H1 (cell line): ENCODE data around the gene CD48. TPM values are rescaled to one million over a fixed set of nuclear protein-coding genes. Genes with fewer than 3 reads are reported as not detected.

Experiments used
- CTCF ChIA-PET: fragments of 300-600 bp; sonication (Branson Sonifier 250); formaldehyde crosslinking; loops from one replicate; lab custom pipeline; 2021; ENCODE audit not compliant: partially characterized antibody; lab: Charles Lee
- POLR2A ChIA-PET: fragments of 300-600 bp; sonication (Branson Sonifier 250); formaldehyde crosslinking; loops from one replicate; lab custom pipeline; 2021; ENCODE audit warnings: inconsistent platforms; ENCODE audit not compliant: partially characterized antibody; lab: Charles Lee
- DNase-seq, 2 experiments: peaks; one replicate each; pipeline versions ENCODE4 v3.0.0 to v3.0.0-alpha.2; 2010 to 2022; ENCODE audit warnings: low spot score in 2 of 2, low read depth in 1 of 2, mixed read lengths in 1 of 2
- FAIRE-seq: peaks from 2 replicates; lab custom pipeline; 2011; peaks lifted over from hg19 to GRCh38; lab: Jason Lieb, UNC
- H2AFZ ChIP-seq: 2 replicates; pipeline ENCODE4 v1.8.1; 2012; ENCODE audit warnings: low read length, inconsistent platforms
- H2AK5ac ChIP-seq: 2 replicates; pipeline ENCODE4 v1.6.1; 2013; ENCODE audit warnings: low read depth, low read length
- H2BK120ac ChIP-seq: replicated peaks from 2 replicates; pipeline ENCODE3; 2013; ENCODE audit warnings: low read depth, low read length, inconsistent platforms
- H2BK12ac ChIP-seq: 2 replicates; pipeline ENCODE4 v1.6.1; 2013; ENCODE audit warnings: low read depth, low read length
- H2BK15ac ChIP-seq: 2 replicates; pipeline ENCODE4 v1.6.1; 2013; ENCODE audit warnings: low read length
- H2BK20ac ChIP-seq: 2 replicates; pipeline ENCODE4 v1.6.1; 2013; ENCODE audit warnings: low read length
- H2BK5ac ChIP-seq: 2 replicates; pipeline ENCODE4 v1.6.1; 2013; ENCODE audit warnings: low read depth, low read length
- H3K14ac ChIP-seq: 2 replicates; pipeline ENCODE4 v1.6.1; 2013; ENCODE audit warnings: inconsistent platforms; ENCODE audit not compliant: insufficient read length
- H3K18ac ChIP-seq: 2 replicates; pipeline ENCODE4 v1.6.1; 2013; ENCODE audit warnings: low read length; ENCODE audit errors: extremely low read depth
- H3K23ac ChIP-seq: 2 replicates; pipeline ENCODE4 v1.6.1; 2013; ENCODE audit warnings: inconsistent platforms; ENCODE audit not compliant: insufficient read length
- H3K23me2 ChIP-seq: 2 replicates; pipeline ENCODE4 v1.6.1; 2013; ENCODE audit warnings: low read depth, low read length
- H3K27ac ChIP-seq: 2 replicates; pipeline ENCODE4 v1.6.1; 2011; ENCODE audit warnings: low read depth, low read length, inconsistent platforms
- H3K27me3 ChIP-seq, 4 experiments: replicated peaks in 1 of 4; 1 replicate in 1 of 4; 2 replicates in 3 of 4; pipeline versions ENCODE4 v1.6.1 to v1.8.1; 2011 to 2013; ENCODE audit warnings: low read length in 3 of 4, mild to moderate bottlenecking in 3 of 4, inconsistent platforms in 2 of 4, mixed read lengths in 2 of 4, moderate library complexity in 1 of 4; ENCODE audit not compliant: control insufficient read depth in 3 of 4, insufficient read depth in 3 of 4; ENCODE audit errors: extremely low read depth in 1 of 4
- H3K36me3 ChIP-seq, 4 experiments: 2 replicates each; pipeline versions ENCODE4 v1.6.1 to v1.8.1; 2011 to 2013; ENCODE audit warnings: mild to moderate bottlenecking in 4 of 4, low read length in 3 of 4, moderate library complexity in 2 of 4, control low read depth in 1 of 4, inconsistent platforms in 1 of 4; ENCODE audit not compliant: insufficient read depth in 4 of 4, control insufficient read depth in 2 of 4
- H3K4ac ChIP-seq: replicated peaks from 2 replicates; pipeline ENCODE3; 2013; ENCODE audit warnings: low read length, low read depth, mixed read lengths, inconsistent platforms; ENCODE audit not compliant: insufficient read length
- H3K4me1 ChIP-seq, 4 experiments: replicated peaks in 1 of 4; 1 replicate in 1 of 4; 2 replicates in 3 of 4; pipeline versions ENCODE4 v1.6.1 to v1.8.1; 2011 to 2013; ENCODE audit warnings: low read length in 3 of 4, inconsistent platforms in 2 of 4, mixed read lengths in 1 of 4; ENCODE audit not compliant: insufficient read depth in 4 of 4, control insufficient read depth in 3 of 4
- H3K4me2 ChIP-seq, 2 experiments: 2 replicates each; pipeline versions ENCODE4 v1.6.1 to v1.8.1; 2011 to 2013; ENCODE audit warnings: low read depth in 2 of 2, low read length in 2 of 2, control low read depth in 1 of 2, inconsistent platforms in 1 of 2, mild to moderate bottlenecking in 1 of 2; ENCODE audit not compliant: insufficient read depth in 1 of 2
- H3K4me3 ChIP-seq, 4 experiments: fragments of 200-600, 300-600 bp in 1 of 4; sonication (generic), shearing (Covaris generic), sonication (Bioruptor Twin) in 1 of 4; 2 replicates each; pipeline versions ENCODE4 v1.5.1 to v1.8.1; 2011 to 2016; ENCODE audit warnings: low read length in 4 of 4, low read depth in 3 of 4, control low read depth in 2 of 4, inconsistent platforms in 2 of 4, mild to moderate bottlenecking in 2 of 4, mixed read lengths in 1 of 4, moderate library complexity in 1 of 4; ENCODE audit not compliant: insufficient read depth in 2 of 4; ENCODE audit errors: extremely low read depth in 1 of 4
- H3K56ac ChIP-seq: replicated peaks from 2 replicates; pipeline ENCODE3; 2013; ENCODE audit warnings: low read depth, mild to moderate bottlenecking, mixed read lengths, low read length, inconsistent platforms; ENCODE audit not compliant: insufficient read length
- H3K79me1 ChIP-seq: 2 replicates; pipeline ENCODE4 v1.6.1; 2013; ENCODE audit warnings: low read depth, low read length, control low read depth
- H3K79me2 ChIP-seq, 2 experiments: 2 replicates each; pipeline versions ENCODE4 v1.6.1 to v1.8.1; 2012 to 2013; ENCODE audit warnings: low read length in 2 of 2, mild to moderate bottlenecking in 2 of 2, inconsistent platforms in 1 of 2; ENCODE audit not compliant: insufficient read depth in 2 of 2, control insufficient read depth in 1 of 2
- H3K9ac ChIP-seq, 4 experiments: replicated peaks in 1 of 4; 1 replicate in 1 of 4; 2 replicates in 3 of 4; pipeline versions ENCODE4 v1.6.1 to v1.8.1; 2011 to 2013; ENCODE audit warnings: low read depth in 3 of 4, low read length in 3 of 4, control low read depth in 2 of 4, mild to moderate bottlenecking in 2 of 4, moderate library complexity in 2 of 4, inconsistent platforms in 1 of 4; ENCODE audit errors: extremely low read depth in 1 of 4
- H3K9me3 ChIP-seq, 2 experiments: 2 replicates each; pipeline versions ENCODE4 v1.6.1 to v1.8.1; 2012 to 2013; ENCODE audit warnings: mild to moderate bottlenecking in 2 of 2, moderate library complexity in 2 of 2, control low read depth in 1 of 2, inconsistent platforms in 1 of 2, low read depth in 1 of 2, low read length in 1 of 2, mixed read lengths in 1 of 2; ENCODE audit not compliant: insufficient read depth in 2 of 2
- H4K20me1 ChIP-seq, 2 experiments: replicated peaks in 1 of 2; 2 replicates each; pipeline versions ENCODE3 to v1.8.1; 2011 to 2013; ENCODE audit warnings: inconsistent platforms in 2 of 2, low read length in 2 of 2, mild to moderate bottlenecking in 1 of 2; ENCODE audit not compliant: insufficient read depth in 2 of 2, control insufficient read depth in 1 of 2
- H4K5ac ChIP-seq: 2 replicates; pipeline ENCODE4 v1.6.1; 2013; ENCODE audit warnings: low read length, low read depth, mixed read lengths, inconsistent platforms; ENCODE audit not compliant: insufficient read length
- H4K8ac ChIP-seq: 2 replicates; pipeline ENCODE4 v1.8.0; 2013; ENCODE audit warnings: mild to moderate bottlenecking, moderate library complexity, low read length, inconsistent platforms; ENCODE audit not compliant: insufficient read depth; ENCODE audit errors: extremely low read depth
- H4K91ac ChIP-seq: replicated peaks from 2 replicates; pipeline ENCODE3; 2013; ENCODE audit warnings: low read length, mixed read lengths, inconsistent platforms; ENCODE audit not compliant: insufficient read length
- ATF3 ChIP-seq: IDR thresholded peaks from 2 replicates; pipeline ENCODE4 v1.6.1; 2011; ENCODE audit warnings: low read depth, mild to moderate bottlenecking, low read length; ENCODE audit not compliant: insufficient read depth
- CTCF ChIP-seq, 3 experiments: IDR thresholded peaks; 1 replicate in 2 of 3; 2 replicates in 1 of 3; pipeline versions ENCODE4 v1.5.1 to v1.6.1; 2011; ENCODE audit warnings: low read length in 3 of 3, mild to moderate bottlenecking in 3 of 3, inconsistent platforms in 2 of 3, low read depth in 1 of 3, moderate library complexity in 1 of 3; ENCODE audit not compliant: insufficient read depth in 1 of 3; ENCODE audit errors: control extremely low read depth in 1 of 3
- HDAC2 ChIP-seq, 2 experiments: fragments of 300-600 bp in 1 of 2; sonication (generic) in 1 of 2; IDR thresholded peaks; 2 replicates each; pipeline ENCODE4 v1.6.1; 2011 to 2012; ENCODE audit warnings: low read depth in 2 of 2, low read length in 2 of 2, mild to moderate bottlenecking in 2 of 2, moderate library complexity in 2 of 2, borderline replicate concordance in 1 of 2, inconsistent platforms in 1 of 2
- KDM4A ChIP-seq: IDR thresholded peaks from one replicate; pipeline ENCODE4 v1.7.1; 2012; ENCODE audit warnings: low read depth, mild to moderate bottlenecking, moderate library complexity, low read length, inconsistent platforms; ENCODE audit not compliant: severe bottlenecking
- MAX ChIP-seq: IDR thresholded peaks from 2 replicates; pipeline ENCODE4 v1.6.1; 2012; ENCODE audit warnings: inconsistent platforms
- RFX5 ChIP-seq: IDR thresholded peaks from 2 replicates; pipeline ENCODE4 v1.6.1; 2011; ENCODE audit warnings: low read depth, low read length, improper control_type of control experiment, borderline replicate concordance
- SIRT6 ChIP-seq: IDR thresholded peaks from one replicate; pipeline ENCODE4 v1.7.1; 2012; ENCODE audit warnings: low read length, inconsistent platforms
- SP4 ChIP-seq: IDR thresholded peaks from 2 replicates; pipeline ENCODE4 v1.6.1; 2012; ENCODE audit warnings: low read length, inconsistent platforms
- TAF7 ChIP-seq: optimal IDR thresholded peaks from 2 replicates; pipeline ENCODE3; 2011; ENCODE audit warnings: low read depth, mild to moderate bottlenecking, inconsistent platforms, low read length, moderate library complexity, borderline replicate concordance
- TCF12 ChIP-seq: IDR thresholded peaks from 2 replicates; pipeline ENCODE4 v1.6.1; 2011; ENCODE audit warnings: low read depth, mild to moderate bottlenecking, low read length
- WGBS, 2 experiments: shearing (Covaris generic) in 1 of 2; methylation state at CpG; one replicate each; pipeline versions ENCODE4 v1.1.6 to v1.1.7; 2013 to 2015; ENCODE audit warnings: low lambda C conversion rate in 2 of 2, mixed read lengths in 2 of 2, inconsistent platforms in 1 of 2, low coverage in 1 of 2, missing lambda C conversion rate in 1 of 2; ENCODE audit not compliant: insufficient replicate concordance in 2 of 2, insufficient coverage in 1 of 2, insufficient read length in 1 of 2; ENCODE audit errors: extremely low coverage in 1 of 2, missing lambda C conversion rate in 1 of 2; 5-methylcytosine and 5-hydroxymethylcytosine counted together
- polyA plus RNA-seq, 7 experiments: library from polyadenylated mRNA; depleted of rRNA in 3 of 7; stranded (reverse) in 5 of 7; unstranded in 2 of 7; fragments of >200 nt in 5 of 7; fragments of 200-250 nt in 2 of 7; gene quantifications; 1 replicate in 5 of 7; 2 replicates in 1 of 7; 4 replicates in 1 of 7; pipeline versions ENCODE4 v1.2.1 to v1.2.3, GENCODE V29; 2011 to 2013; ENCODE audit warnings: missing spikeins in 2 of 7, mixed read lengths in 2 of 7
- total RNA-seq: library from RNA; stranded (reverse); fragmentation: NEBNext Ultra II Directional; extraction: Animal tissue kit (Norgen Biotek cat#: 25700); gene quantifications from 2 replicates; pipeline ENCODE4 v1.2.1, GENCODE V29; 2021

Gene CD48
- total and polyA plus RNA-seq, 2 of the 8 experiments (the other 6 are each of a cell fraction or from before 2014, with no cell fraction given): 0.08 TPM; not detected in 1

DNA sequence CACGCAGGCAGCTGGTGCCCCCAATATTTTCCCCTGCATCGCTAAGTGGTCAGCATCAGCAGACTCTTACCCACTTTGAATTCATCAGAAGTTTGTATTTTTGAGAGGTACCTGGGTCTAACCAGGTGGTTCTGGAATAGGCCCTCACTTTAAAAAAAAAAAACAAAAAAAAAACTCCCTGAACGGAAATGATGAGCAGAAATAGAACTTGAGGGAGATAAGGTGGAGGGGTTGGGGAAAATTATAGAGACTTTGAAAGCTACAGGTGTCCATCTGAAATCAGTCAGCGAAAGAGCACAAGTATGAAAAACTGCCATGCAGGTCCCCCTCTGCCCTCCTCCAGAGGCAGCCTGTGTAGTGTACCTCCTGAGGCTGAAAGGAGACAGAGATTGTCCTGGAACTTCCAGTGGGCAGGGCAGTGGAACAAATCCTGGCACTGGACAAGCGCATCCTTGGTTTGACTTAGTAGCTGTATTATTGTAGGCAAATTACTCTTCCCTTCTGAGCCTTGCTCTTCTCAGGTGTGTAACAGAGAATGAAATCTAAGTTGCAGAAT, 28.6 kb upstream of the CD48 start:
- FAIRE-seq (no peak), DNase-seq (no peak)
- 91% methylated on average over 5 of the region's 5 CpGs; no CpG with 5 or more reads in 1 of the 2 experiments for WGBS, 2 experiments
- Histone ChIP-seq H2BK5ac (no peak overlapping the region), H3K23me2 (no peaks in the 10 kb centered on the region), H4K91ac (no peak overlapping the region), H3K27me3 (no peaks in the 10 kb centered on the region), H3K9ac (no peak overlapping the region), H3K36me3 (no peaks in the 10 kb centered on the region), H3K27ac (no peak overlapping the region), H3K79me1 (no peaks in the 10 kb centered on the region), H3K23ac (no peak overlapping the region), H3K4ac (no peak overlapping the region), H2AK5ac (no peak overlapping the region), H2BK20ac (no peak overlapping the region), H2BK12ac (no peak overlapping the region), H3K79me2 (no peaks in the 10 kb centered on the region), H3K9me3 (no peaks in the 10 kb centered on the region), H3K14ac (no peak overlapping the region), H3K4me3 (no peak overlapping the region), H2BK15ac (no peak overlapping the region), H4K20me1 (no peaks in the 10 kb centered on the region), H3K18ac (no peak overlapping the region), H2AFZ (no peak overlapping the region), H4K8ac (no peak overlapping the region), H2BK120ac (no peak overlapping the region), H4K5ac (no peak overlapping the region), H3K4me2 (no peak overlapping the region), H3K56ac (no peak overlapping the region), H3K4me1 (no peaks in the 10 kb centered on the region)
- ChIA-PET CTCF (interaction anchor here (0.6 to 2.7 kb wide), 11 partner anchors 8 to 211 kb away, joined by 3 to 13 read pairs (median 5); no protein-coding TSS in a partner anchor), POLR2A (interaction anchor here (1.1 kb wide), 1 partner anchor 15 kb away, joined by 3 read pairs; no protein-coding TSS in a partner anchor)
- TF ChIP-seq ATF3: no peak
- no peak for TF ChIP-seq HDAC2 (IDR thresholded peaks at IDR 0.05; ENCODE audit: borderline replicate concordance in 1 of 2, low read depth in 2 of 2, low read length in 2 of 2)
- no peak for TF ChIP-seq SP4
- TF ChIP-seq MAX: no peak
- TF ChIP-seq SIRT6: no peak
- TF ChIP-seq CTCF (IDR thresholded peaks at IDR 0.05; ENCODE audit: control extremely low read depth in 1 of 3, insufficient read depth in 1 of 3, low read depth in 1 of 3, low read length in 3 of 3): no peak
- TF ChIP-seq TCF12: no peak
- TF ChIP-seq RFX5: no peak
- TF ChIP-seq KDM4A: no peak
- no peak for TF ChIP-seq TAF7
